SKM-1 treated with dmso at 0.1 percent for 144 hours (cell line): Measurements from ENCODE around the gene KRT76.
"Not testable (repeated sequence)": the region's sequence is repeated elsewhere in the genome, so short reads cannot be mapped to it uniquely, and the experiment has no call there.

Source experiments
- DNase-seq: peaks from one replicate; lab custom pipeline; 2025; ENCODE audit not compliant: unreplicated experiment; lab: John Stamatoyannopoulos, UW

Gene KRT76

DNA sequence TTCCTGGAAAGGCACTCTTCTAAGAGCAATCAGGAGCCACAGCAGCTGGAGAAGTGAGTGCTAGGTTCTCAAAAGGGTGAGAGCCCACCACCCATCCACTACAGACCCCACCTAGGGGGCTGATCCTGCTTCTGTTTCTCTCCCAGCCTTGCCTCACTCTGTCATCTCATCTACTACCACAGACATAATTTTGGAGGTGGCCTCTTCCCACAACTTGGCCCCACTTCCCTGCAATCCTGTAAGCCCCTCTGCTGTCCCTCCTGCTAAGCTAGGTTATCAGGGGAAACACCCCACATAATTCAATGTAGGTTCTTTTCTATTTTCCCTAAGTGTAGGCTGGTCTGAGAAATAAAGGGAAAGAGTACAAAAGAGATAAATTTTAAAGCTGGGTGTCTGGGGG, 16.5 kb downstream of the KRT76 start:
- DNase-seq = no peak

DNA sequence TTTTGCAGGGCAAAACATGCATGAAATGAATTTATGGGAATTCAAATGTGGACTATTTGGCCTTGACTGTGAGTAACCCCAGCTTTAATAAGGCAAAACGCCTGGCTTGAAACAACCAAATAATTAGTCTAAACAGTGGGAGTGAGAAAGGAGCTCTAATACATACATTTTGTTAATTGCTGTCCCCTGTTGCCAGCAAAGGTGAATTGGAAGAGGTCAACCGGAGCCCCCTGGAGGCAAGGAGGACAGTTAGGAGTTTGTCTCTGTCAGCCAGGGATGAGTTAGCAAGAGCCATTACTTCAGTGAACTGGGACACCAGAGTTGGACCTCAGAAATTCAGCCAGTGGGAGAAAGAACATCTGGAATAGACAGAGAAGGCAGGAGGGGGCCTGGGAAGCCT, 17.4 kb downstream of the KRT76 start:
- DNase-seq = no peak

DNA sequence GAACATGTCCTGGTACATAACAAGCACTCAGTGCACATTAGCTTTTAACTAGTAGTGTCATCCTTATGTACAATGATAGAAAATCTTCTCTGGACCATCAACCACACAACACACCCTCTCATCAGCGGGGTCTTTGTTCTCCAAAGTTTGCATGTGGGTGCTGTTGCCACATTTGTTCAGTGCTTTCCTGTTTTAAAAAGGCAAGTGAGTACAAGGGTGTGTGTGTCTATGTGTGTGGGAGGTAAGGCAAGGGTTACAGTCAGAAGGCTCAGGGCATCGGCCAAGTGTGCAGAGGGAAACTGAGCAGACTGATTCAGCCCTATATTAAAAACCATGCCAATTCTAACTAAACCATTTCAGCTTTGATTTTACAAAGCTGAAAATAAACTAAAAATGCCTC, 17.9 kb downstream of the KRT76 start:
- DNase-seq = no peak

- no peak for DNase-seq
Observed at GRCh38 chr12:52757449-52758176, 19.5 kb downstream of the KRT76 start.

- DNase-seq = no peak
Observed at GRCh38 chr12:52756281-52756960, 20.7 kb downstream of the KRT76 start.

DNA sequence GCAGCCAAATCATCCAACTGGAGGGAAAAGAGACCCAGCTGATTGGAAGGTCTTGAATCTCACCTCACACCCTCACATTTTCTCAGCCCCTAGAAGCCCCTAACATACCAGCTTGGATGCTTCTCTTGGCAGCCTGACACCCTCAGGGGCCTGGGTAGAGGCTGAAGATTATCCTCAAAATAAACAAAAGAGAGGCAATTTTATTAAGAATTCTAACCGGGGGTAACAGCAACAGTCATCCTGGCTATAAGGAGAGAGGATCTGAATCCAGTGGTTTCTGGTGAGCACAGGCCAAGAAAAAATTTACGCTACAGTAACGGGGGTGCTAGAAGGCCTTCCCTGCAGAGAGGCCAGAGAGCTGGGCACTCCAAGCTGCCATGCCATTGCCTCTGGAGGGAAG, 21.6 kb downstream of the KRT76 start:
- no peak for DNase-seq

GRCh38 chr12:52754135-52754534, 23.0 kb downstream of the KRT76 start:
- no peak for DNase-seq

- no peak for DNase-seq
Observed at GRCh38 chr12:52753283-52753682, 23.9 kb downstream of the KRT76 start.

GRCh38 chr12:52752516-52752915, 24.6 kb downstream of the KRT76 start:
- DNase-seq = no peak

- no peak for DNase-seq
Observed at GRCh38 chr12:52751795-52752194, 25.4 kb downstream of the KRT76 start.

- not testable (repeated sequence) for DNase-seq
Observed at GRCh38 chr12:52750532-52750931, 26.6 kb downstream of the KRT76 start.

DNA sequence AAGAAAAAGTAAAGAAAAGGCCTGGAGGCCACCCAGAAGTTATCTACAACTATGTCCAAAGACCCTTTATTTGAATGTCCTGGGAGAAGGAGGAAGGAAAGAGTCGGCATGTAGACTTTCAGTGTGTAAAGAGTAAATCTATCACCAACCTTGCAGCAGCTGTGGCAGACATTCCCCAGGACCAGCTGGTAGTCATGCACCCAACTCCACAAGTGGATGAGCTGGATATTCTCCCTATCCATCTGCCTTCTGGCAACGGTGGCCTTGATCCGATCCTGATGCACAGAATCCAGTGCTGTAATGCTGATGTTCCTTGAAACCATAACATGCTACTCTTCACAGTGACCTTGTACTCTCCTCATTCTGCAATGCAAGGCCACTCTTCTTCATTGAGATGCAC, 27.3 kb downstream of the KRT76 start:
- no peak for DNase-seq

GRCh38 chr12:52748578-52748977, 28.6 kb downstream of the KRT76 start:
- DNase-seq = no peak

- DNase-seq = no peak
Observed at GRCh38 chr12:52745554-52745953, 31.6 kb downstream of the KRT76 start.

DNA sequence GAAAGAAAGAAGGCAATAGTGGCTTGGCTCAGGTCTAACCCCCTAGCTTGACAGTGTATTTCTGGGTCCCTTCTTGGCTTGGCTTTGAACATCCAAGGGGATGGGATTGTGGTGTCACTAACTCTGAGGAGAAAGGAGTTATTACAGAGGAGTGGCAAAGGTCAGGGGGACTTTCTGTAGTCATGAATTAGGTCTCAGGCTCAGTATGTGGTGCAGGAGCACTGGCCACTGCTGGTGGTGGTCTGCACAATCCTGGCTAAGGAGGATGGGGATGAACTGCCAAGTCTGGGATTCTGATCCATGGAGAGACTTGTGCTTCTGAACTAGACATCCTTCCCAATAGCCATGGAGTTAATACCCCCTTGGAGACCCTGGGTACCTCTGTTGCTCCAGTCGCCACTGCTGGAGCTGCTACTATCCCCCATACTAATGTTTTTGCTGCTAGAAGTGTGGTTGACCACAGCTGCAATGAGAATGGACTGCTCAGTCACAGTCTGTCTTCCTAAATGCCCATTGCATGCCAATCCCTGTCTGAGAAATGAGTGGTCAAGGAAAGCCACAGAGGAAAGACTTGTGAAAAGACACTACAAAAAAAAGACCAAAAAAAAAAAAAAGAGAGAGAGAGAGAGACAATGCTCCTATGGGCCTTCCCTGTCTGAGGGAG, 32.5 kb downstream of the KRT76 start:
- DNase-seq = no peak

DNA sequence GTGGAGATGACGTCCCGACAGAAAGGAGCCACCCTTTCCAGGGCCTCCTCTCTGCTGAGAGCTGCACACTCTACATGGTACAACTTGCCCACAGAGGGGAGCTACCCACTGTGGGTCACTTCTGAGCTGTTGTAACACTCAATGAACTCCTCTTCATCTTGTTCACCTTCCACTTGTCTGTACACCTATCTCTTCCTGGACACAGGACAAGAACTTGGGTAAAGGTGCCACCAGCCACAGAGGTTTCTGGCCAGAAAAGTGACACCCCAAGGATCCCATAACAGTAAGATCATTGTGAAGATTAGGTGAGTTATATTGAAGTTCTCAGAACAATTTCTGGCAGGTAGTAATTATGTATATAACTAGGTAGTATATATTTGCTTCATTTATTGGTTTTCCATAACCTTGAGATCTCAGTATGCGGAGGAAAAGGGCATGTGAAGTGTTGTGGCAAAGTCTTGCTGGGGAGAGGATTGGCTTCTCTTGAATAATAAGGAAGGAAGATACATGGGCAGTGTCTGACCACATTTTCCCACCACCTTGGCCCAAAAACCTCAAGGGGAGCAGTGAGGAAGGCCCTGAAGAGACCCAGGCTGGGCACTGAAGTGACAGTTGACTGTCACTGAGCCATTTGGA, 34.2 kb downstream of the KRT76 start:
- no peak for DNase-seq

DNA sequence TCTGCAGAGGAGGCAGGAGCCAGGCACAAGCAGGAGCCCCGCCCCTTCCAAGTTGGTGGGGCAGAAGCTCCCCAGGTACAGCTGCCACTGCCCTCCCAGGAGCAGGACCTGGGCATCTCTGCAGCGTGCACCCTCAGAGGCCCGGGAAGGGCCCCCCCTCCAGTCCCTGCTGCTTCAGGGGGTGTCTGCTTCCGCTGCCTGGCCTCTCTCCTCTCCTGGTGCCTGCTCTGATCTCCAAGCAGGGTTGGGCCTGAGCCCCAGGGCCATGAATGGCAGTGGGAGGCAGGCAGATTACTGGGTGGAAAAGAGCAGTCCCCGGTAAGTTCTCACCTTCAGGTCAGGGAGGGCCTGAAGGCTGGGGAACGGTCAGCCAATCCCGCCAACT, 35.0 kb downstream of the KRT76 start:
- no peak for DNase-seq

- DNase-seq = no peak
Observed at GRCh38 chr12:52741375-52742195, 35.6 kb downstream of the KRT76 start.

- no peak for DNase-seq
Observed at GRCh38 chr12:52740584-52740983, 36.6 kb downstream of the KRT76 start.

- no peak for DNase-seq
Observed at GRCh38 chr12:52739963-52740362, 37.2 kb downstream of the KRT76 start.
